Neural progenitor cell (in vitro differentiated cells): Measurements from ENCODE around the gene RTL10.

Experiments used
- EZH2 ChIP-seq: fragments of 200-600 bp; sonication (generic); IDR thresholded peaks from 2 replicates; pipeline ENCODE4 v1.6.1; 2017; ENCODE audit warnings: antibody characterized with exemption, mild to moderate bottlenecking, moderate library complexity
- EZH2phosphoT487 ChIP-seq: fragments of 200-600 bp; sonication (generic); IDR thresholded peaks from 2 replicates; pipeline ENCODE4 v1.6.1; 2017; ENCODE audit warnings: antibody characterized with exemption
- TF ChIP-seq, protein P1 (sequence below): fragments of 200-600 bp; sonication (generic); IDR thresholded peaks from 2 replicates; pipeline ENCODE4 v1.5.1; 2017; ENCODE audit warnings: antibody characterized with exemption, mild to moderate bottlenecking

DNA sequence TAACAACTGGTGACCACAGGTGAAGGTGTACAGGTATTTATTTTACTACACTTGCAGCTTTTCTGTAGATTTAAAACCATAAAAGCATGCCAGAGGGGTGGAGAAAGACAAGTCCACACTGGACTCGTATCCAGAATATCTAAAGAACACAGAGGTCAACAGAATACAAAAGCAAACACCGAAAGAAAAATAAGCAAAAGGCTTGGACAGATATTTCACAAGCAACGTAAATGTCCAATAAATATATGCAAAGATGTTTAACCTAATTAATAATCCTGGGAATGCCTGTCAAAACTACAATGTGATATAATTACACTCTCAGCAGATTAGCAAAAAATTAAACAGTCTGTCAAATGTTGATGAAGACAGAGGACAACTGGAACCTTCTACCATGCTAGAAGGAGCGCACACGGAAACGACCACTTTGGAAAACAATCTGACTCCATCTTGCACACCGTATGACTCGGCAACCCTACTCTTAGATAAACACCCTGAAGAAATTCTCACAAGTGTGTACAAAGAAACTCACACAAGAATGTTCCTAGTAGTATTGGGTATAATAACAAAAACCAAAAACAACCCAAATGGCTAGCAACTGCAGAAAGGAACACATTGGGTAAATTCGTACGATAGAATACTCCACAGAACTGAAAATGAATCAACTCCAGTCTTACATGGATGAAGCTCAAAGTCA, 27.2 kb downstream of the RTL10 start:
- TF ChIP-seq EZH2phosphoT487 (no peak), EZH2 (no peak)
- TF ChIP-seq, protein P1, sequence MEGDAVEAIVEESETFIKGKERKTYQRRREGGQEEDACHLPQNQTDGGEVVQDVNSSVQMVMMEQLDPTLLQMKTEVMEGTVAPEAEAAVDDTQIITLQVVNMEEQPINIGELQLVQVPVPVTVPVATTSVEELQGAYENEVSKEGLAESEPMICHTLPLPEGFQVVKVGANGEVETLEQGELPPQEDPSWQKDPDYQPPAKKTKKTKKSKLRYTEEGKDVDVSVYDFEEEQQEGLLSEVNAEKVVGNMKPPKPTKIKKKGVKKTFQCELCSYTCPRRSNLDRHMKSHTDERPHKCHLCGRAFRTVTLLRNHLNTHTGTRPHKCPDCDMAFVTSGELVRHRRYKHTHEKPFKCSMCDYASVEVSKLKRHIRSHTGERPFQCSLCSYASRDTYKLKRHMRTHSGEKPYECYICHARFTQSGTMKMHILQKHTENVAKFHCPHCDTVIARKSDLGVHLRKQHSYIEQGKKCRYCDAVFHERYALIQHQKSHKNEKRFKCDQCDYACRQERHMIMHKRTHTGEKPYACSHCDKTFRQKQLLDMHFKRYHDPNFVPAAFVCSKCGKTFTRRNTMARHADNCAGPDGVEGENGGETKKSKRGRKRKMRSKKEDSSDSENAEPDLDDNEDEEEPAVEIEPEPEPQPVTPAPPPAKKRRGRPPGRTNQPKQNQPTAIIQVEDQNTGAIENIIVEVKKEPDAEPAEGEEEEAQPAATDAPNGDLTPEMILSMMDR: no peak
